ENCODE results near the gene CEACAM16.
A peak's percentile ranks its signal among the peaks of the same experiment; 100 is the strongest.
"Not testable (repeated sequence)": the region's sequence is repeated elsewhere in the genome, so short reads cannot be mapped to it uniquely, and the experiment has no call there.

CEACAM16 gene

DNA sequence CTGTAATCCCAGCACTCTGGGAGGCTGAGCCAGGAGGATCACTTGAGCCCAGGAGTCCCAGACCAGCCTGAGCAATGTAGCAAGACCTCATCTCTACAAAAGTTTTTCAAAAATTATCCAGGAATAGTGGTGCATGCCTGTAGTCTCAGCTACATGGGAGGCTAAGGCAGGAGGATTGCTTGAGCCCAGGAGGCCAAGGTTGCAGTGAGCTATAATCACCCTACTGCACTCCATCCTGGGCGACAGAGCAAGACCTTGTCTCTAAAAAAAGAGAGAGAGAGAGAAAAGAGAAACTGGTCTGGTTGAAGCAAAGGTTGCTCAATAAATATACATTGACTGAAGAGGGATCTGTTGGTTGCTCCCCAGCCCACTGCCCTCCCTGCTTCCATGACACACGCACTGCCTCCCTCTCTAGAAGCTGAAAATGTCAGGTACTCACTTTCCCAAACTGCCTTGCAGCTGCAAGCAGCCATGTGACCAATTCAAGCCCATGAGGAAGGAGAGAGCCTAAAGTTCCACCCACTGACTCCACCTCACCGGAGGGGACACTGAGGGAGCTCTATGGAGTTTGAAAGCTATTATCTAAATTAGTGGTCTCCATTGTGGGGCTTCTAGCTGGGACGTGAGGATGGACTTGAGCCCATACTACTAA lies 14.0 kb downstream of the CEACAM16 start:
- CTCF ChIA-PET = interaction anchor here (1.2 to 1.9 kb wide), 3 partner anchors 9 to 58 kb away, joined by 4 to 5 read pairs (median 5); no protein-coding TSS in a partner anchor
- POLR2A ChIA-PET = no interaction called here
- TF ChIP-seq SUZ12 (IDR thresholded peaks at IDR 0.05) (no peak), L3MBTL2 (conservative IDR thresholded peaks at IDR 0.05) (no peak), TARDBP (IDR thresholded peaks at IDR 0.05) (no peak), LEF1 (IDR thresholded peaks at IDR 0.05; ENCODE audit: borderline replicate concordance) (no peak), FOXK2 (IDR thresholded peaks at IDR 0.05) (no peak), ZNF384 (IDR thresholded peaks at IDR 0.05) (no peak), HDGF (IDR thresholded peaks at IDR 0.05; ENCODE audit: borderline replicate concordance) (no peak), FOXM1 (IDR thresholded peaks at IDR 0.05; ENCODE audit: borderline replicate concordance) (no peak), BHLHE40 (IDR thresholded peaks at IDR 0.05; ENCODE audit: borderline replicate concordance) (no peak), CTBP1 (IDR thresholded peaks at IDR 0.05; ENCODE audit: borderline replicate concordance) (no peak), SP1 (IDR thresholded peaks at IDR 0.05) (no peak), ELF4 (IDR thresholded peaks at IDR 0.05) (no peak), FOXA1 (IDR thresholded peaks at IDR 0.05) (no peak)
- TF ChIP-seq, protein P1, sequence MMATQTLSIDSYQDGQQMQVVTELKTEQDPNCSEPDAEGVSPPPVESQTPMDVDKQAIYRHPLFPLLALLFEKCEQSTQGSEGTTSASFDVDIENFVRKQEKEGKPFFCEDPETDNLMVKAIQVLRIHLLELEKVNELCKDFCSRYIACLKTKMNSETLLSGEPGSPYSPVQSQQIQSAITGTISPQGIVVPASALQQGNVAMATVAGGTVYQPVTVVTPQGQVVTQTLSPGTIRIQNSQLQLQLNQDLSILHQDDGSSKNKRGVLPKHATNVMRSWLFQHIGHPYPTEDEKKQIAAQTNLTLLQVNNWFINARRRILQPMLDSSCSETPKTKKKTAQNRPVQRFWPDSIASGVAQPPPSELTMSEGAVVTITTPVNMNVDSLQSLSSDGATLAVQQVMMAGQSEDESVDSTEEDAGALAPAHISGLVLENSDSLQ (IDR thresholded peaks at IDR 0.05) = no peak
- DNase-seq (ENCODE audit: extremely low spot score) = no peak

GRCh38 chr19:44714597-44715169 lies 15.7 kb downstream of the CEACAM16 start:
- ChIA-PET POLR2A (no interaction called here), CTCF (interaction anchor here (0.6 to 0.8 kb wide), 2 partner anchors 56 to 144 kb away, joined by 3 to 6 read pairs; no protein-coding TSS in a partner anchor)
- no peak for DNase-seq (ENCODE audit: extremely low spot score)
- TF ChIP-seq L3MBTL2 (conservative IDR thresholded peaks at IDR 0.05) (no peak), FOXK2 (IDR thresholded peaks at IDR 0.05) (no peak), BHLHE40 (IDR thresholded peaks at IDR 0.05; ENCODE audit: borderline replicate concordance) (no peak), HDGF (IDR thresholded peaks at IDR 0.05; ENCODE audit: borderline replicate concordance) (no peak), ARNT (IDR thresholded peaks at IDR 0.05) (no peak), LEF1 (IDR thresholded peaks at IDR 0.05; ENCODE audit: borderline replicate concordance) (no peak), TARDBP (IDR thresholded peaks at IDR 0.05) (no peak), NFRKB (IDR thresholded peaks at IDR 0.05) (no peak), FOXA1 (IDR thresholded peaks at IDR 0.05) (no peak), ELF4 (IDR thresholded peaks at IDR 0.05) (no peak), SP1 (IDR thresholded peaks at IDR 0.05) (no peak), CTBP1 (IDR thresholded peaks at IDR 0.05; ENCODE audit: borderline replicate concordance) (no peak), FOXM1 (IDR thresholded peaks at IDR 0.05; ENCODE audit: borderline replicate concordance) (no peak)
- TF ChIP-seq, protein P1 (IDR thresholded peaks at IDR 0.05) = no peak

DNA sequence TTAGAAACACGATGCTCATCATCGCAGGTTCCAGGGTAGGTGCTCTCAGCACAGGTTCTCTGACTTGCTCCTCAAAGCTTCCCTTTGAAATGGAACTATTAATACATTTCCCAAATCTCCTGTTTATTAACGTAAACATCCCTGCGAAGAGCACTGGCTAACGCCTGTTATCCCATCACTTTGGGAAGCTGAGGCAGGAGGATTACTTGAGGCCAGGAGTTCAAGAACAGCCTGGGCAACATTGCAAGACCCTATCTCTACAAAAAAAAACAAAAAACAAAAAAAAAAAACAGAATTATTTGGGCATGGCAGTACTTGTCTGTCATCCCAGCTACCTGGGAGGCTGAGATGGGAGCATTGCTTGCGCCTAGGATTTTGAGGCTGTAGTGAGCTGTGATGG lies 18.7 kb downstream of the CEACAM16 start:
- ChIA-PET CTCF (interaction anchor here (0.9 kb wide), 1 partner anchor 40 kb away, joined by 3 read pairs; no protein-coding TSS in a partner anchor), POLR2A (no interaction called here)
- TF ChIP-seq L3MBTL2 (conservative IDR thresholded peaks at IDR 0.05) = no peak
- no peak for TF ChIP-seq CTBP1 (IDR thresholded peaks at IDR 0.05; ENCODE audit: borderline replicate concordance)
- no peak for TF ChIP-seq SP1 (IDR thresholded peaks at IDR 0.05)
- no peak for TF ChIP-seq ELF4 (IDR thresholded peaks at IDR 0.05)
- TF ChIP-seq FOXA1 (IDR thresholded peaks at IDR 0.05) = no peak
- TF ChIP-seq FOXK2 (IDR thresholded peaks at IDR 0.05) = no peak
- TF ChIP-seq NFRKB (IDR thresholded peaks at IDR 0.05) = no peak
- TF ChIP-seq ARNT (IDR thresholded peaks at IDR 0.05) = no peak
- TF ChIP-seq SUZ12 (IDR thresholded peaks at IDR 0.05) = no peak
- TF ChIP-seq TARDBP (IDR thresholded peaks at IDR 0.05) = no peak
- no peak for TF ChIP-seq BHLHE40 (IDR thresholded peaks at IDR 0.05; ENCODE audit: borderline replicate concordance)
- TF ChIP-seq HDGF (IDR thresholded peaks at IDR 0.05; ENCODE audit: borderline replicate concordance) = no peak
- TF ChIP-seq ZNF384 (IDR thresholded peaks at IDR 0.05) = no peak; the same call in 1 of the 2 replicates
- DNase-seq (ENCODE audit: extremely low spot score) = no peak

DNA sequence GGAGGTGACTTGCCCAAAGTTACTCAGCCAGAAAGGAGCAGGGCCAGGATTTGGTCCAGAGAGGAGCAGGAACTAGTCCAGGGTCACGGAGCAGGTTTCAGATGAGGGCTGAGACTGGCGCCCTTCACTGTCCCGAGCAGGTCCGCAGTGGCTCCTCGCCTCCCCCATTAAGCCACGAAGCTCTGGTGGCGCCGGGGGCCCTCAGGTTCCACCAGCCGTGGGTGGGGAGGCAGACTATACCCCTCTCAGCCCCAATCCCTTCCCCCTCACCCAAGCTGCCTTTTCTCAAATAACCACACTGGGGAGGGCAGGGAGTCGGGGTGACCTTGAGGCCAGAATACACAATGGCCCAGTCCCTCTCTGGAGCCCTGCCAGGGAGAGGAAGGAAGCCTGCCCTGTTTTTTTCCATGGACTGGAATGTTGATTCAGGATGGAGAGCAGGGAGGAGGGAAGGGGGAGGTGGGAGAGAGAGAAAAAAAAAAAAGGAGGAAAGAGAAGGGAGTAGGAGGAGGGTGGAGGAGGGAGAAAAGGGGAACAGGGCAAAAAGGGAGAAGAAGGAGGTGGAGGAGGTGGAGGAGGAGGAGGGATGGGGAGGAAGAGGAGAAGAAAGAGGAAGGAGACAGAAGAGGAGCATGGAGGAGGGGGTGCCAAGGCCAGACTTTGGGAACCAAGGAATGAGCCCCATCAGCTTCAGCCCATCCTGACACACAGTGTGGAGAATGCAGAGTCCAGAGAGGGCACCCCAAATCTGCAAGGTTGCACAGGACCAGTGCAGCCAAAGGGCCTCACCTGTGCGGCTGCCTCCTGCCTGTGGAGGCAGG lies 19.7 kb downstream of the CEACAM16 start:
- no peak for DNase-seq (ENCODE audit: extremely low spot score)
- CTCF ChIA-PET = interaction anchor here (0.9 to 1.5 kb wide), 2 partner anchors 39 to 52 kb away, joined by 3 to 5 read pairs; no protein-coding TSS in a partner anchor
- POLR2A ChIA-PET = no interaction called here
- TF ChIP-seq NFRKB (IDR thresholded peaks at IDR 0.05) (no peak), ZNF384 (IDR thresholded peaks at IDR 0.05) (0 out of 2 replicates have a peak, but pooled peaks have one; percentile 29)
- TF ChIP-seq, protein P1 (IDR thresholded peaks at IDR 0.05) = no peak

GRCh38 chr19:44719262-44719701 lies 20.3 kb downstream of the CEACAM16 start:
- DNase-seq (ENCODE audit: extremely low spot score) = no peak
- POLR2A ChIA-PET = no interaction called here
- CTCF ChIA-PET = interaction anchor here (1.5 kb wide), 1 partner anchor 51 kb away, joined by 5 read pairs; no protein-coding TSS in a partner anchor
- TF ChIP-seq FOXM1 (IDR thresholded peaks at IDR 0.05; ENCODE audit: borderline replicate concordance) = no peak
- no peak for TF ChIP-seq SP1 (IDR thresholded peaks at IDR 0.05)
- no peak for TF ChIP-seq TARDBP (IDR thresholded peaks at IDR 0.05)
- TF ChIP-seq NFRKB (IDR thresholded peaks at IDR 0.05) = no peak
- TF ChIP-seq ARNT (IDR thresholded peaks at IDR 0.05) = no peak
- no peak for TF ChIP-seq ZNF384 (IDR thresholded peaks at IDR 0.05)
- no peak for TF ChIP-seq SUZ12 (IDR thresholded peaks at IDR 0.05)
- TF ChIP-seq CTBP1 (IDR thresholded peaks at IDR 0.05; ENCODE audit: borderline replicate concordance) = no peak
- TF ChIP-seq, protein P1 (IDR thresholded peaks at IDR 0.05) = no peak
- no peak for TF ChIP-seq ELF4 (IDR thresholded peaks at IDR 0.05)
- no peak for TF ChIP-seq FOXA1 (IDR thresholded peaks at IDR 0.05)
- TF ChIP-seq FOXK2 (IDR thresholded peaks at IDR 0.05) = no peak
- no peak for TF ChIP-seq HDGF (IDR thresholded peaks at IDR 0.05; ENCODE audit: borderline replicate concordance)

GRCh38 chr19:44720396-44720795 lies 21.4 kb downstream of the CEACAM16 start:
- DNase-seq (ENCODE audit: extremely low spot score); POLR2A ChIA-PET: not testable (repeated sequence)
- CTCF ChIA-PET = interaction anchor here (0.7 to 1.1 kb wide), 2 partner anchors 31 to 67 kb away, joined by 3 to 4 read pairs; no protein-coding TSS in a partner anchor

All from HEK293T (cell line).